ENCODE measurements around the gene CFHR1.

- no peak for TF ChIP-seq CTCF (IDR thresholded peaks at IDR 0.05)
- no peak for TF ChIP-seq POLR2A (IDR thresholded peaks at IDR 0.05)
Observed at GRCh38 chr1:196856053-196856452, 36.5 kb downstream of the CFHR1 start.

Measured in adrenal gland (tissue), 5 donors.